Ishikawa (cell line): ENCODE results near the gene B3GALT5.

Source experiments
- CEBPB ChIP-seq: IDR thresholded peaks from 2 replicates; pipeline ENCODE4 v1.6.1; 2012
- CREB1 ChIP-seq: IDR thresholded peaks from 2 replicates; pipeline ENCODE4 v1.6.1; 2012; ENCODE audit warnings: low read depth
- EP300 ChIP-seq: IDR thresholded peaks from 2 replicates; pipeline ENCODE4 v1.6.1; 2012; ENCODE audit warnings: borderline replicate concordance
- FOXM1 ChIP-seq: IDR thresholded peaks from 2 replicates; pipeline ENCODE4 v1.6.1; 2012; ENCODE audit warnings: low read depth, borderline replicate concordance
- MAX ChIP-seq: IDR thresholded peaks from 2 replicates; pipeline ENCODE4 v1.6.1; 2012
- NFIC ChIP-seq: IDR thresholded peaks from 2 replicates; pipeline ENCODE4 v1.6.1; 2012
- RAD21 ChIP-seq: IDR thresholded peaks from 2 replicates; pipeline ENCODE4 v1.6.1; 2012; ENCODE audit warnings: low read depth
- REST ChIP-seq: IDR thresholded peaks from 2 replicates; pipeline ENCODE4 v1.6.1; 2012; ENCODE audit warnings: low read depth, mild to moderate bottlenecking
- TAF1 ChIP-seq: IDR thresholded peaks from 2 replicates; pipeline ENCODE4 v1.6.1; 2012; ENCODE audit warnings: low read depth, mild to moderate bottlenecking
- TEAD4 ChIP-seq: IDR thresholded peaks from 2 replicates; pipeline ENCODE4 v1.6.1; 2012
- YY1 ChIP-seq: IDR thresholded peaks from 2 replicates; pipeline ENCODE4 v1.6.1; 2012; ENCODE audit warnings: low read depth
- ZBTB7A ChIP-seq: IDR thresholded peaks from 2 replicates; pipeline ENCODE4 v1.6.1; 2012; ENCODE audit warnings: low read depth

GRCh38 chr21:39637197-39637970, 24.6 kb downstream of the B3GALT5 start:
- no peak for TF ChIP-seq RAD21
- TF ChIP-seq FOXM1 = no peak
- no peak for TF ChIP-seq EP300
- TF ChIP-seq CEBPB = no peak
- no peak for TF ChIP-seq REST
- TF ChIP-seq TAF1 = no peak
- no peak for TF ChIP-seq CREB1
- TF ChIP-seq NFIC = no peak
- TF ChIP-seq MAX = no peak
- no peak for TF ChIP-seq YY1
- no peak for TF ChIP-seq ZBTB7A
- TF ChIP-seq TEAD4 = no peak
